HUES64 (cell line): Measurements from ENCODE around the gene FCRL2.

Source experiments
- H3K27ac ChIP-seq: 2 replicates; pipeline ENCODE4 v1.7.0; 2013; ENCODE audit warnings: low read depth, low read length, inconsistent platforms
- H3K27me3 ChIP-seq: 2 replicates; pipeline ENCODE4 v1.6.1; 2013; ENCODE audit warnings: mild to moderate bottlenecking, low read length; ENCODE audit not compliant: insufficient read depth
- H3K36me3 ChIP-seq: 2 replicates; pipeline ENCODE4 v1.6.1; 2013; ENCODE audit warnings: mild to moderate bottlenecking, low read length; ENCODE audit not compliant: insufficient read depth
- H3K4me1 ChIP-seq: 2 replicates; pipeline ENCODE4 v1.6.1; 2013; ENCODE audit warnings: mild to moderate bottlenecking, low read length, moderate library complexity; ENCODE audit not compliant: insufficient read depth
- H3K4me3 ChIP-seq: 2 replicates; pipeline ENCODE4 v1.5.1; 2013; ENCODE audit warnings: mild to moderate bottlenecking, low read length, moderate library complexity
- H3K9ac ChIP-seq: 2 replicates; pipeline ENCODE4 v1.6.1; 2013; ENCODE audit warnings: mild to moderate bottlenecking, low read depth, low read length
- H3K9me3 ChIP-seq: 2 replicates; pipeline ENCODE4 v1.6.1; 2013; ENCODE audit warnings: low read depth, low read length; ENCODE audit not compliant: insufficient read depth
- WGBS: fragments of 150-250, 120-280 bp; methylation state at CpG from one replicate; pipeline ENCODE4 v1.1.7; 2013; ENCODE audit warnings: missing lambda C conversion rate; 5-methylcytosine and 5-hydroxymethylcytosine counted together

The FCRL2 gene

DNA sequence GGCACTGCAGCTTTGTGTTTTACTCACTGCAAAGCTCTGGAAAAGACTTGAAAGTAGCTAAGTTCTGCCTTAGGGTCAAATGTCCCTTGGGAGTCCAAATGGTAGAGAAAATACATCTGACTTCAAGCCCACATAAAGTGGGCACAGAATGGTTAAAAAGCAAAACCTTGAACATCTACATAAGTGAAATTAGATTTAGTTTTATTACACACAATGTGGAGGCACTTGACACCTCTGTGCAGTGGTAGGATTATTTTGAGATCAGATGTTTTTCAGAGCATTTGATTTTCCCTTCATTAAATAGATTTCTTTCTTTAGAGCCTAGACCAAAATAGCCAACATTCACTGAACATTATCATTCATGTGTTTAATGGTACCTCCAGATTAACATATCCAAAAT, 65.1 kb downstream of the FCRL2 start:
- H3K4me1 ChIP-seq = no peaks in the 10 kb centered on the region
- no peaks in the 10 kb centered on the region for H3K9me3 ChIP-seq
- no peak overlapping the region for H3K9ac ChIP-seq
- no peak overlapping the region for H3K27ac ChIP-seq
- H3K36me3 ChIP-seq = no peaks in the 10 kb centered on the region
- H3K4me3 ChIP-seq = no peak overlapping the region
- H3K27me3 ChIP-seq = no peaks in the 10 kb centered on the region

DNA sequence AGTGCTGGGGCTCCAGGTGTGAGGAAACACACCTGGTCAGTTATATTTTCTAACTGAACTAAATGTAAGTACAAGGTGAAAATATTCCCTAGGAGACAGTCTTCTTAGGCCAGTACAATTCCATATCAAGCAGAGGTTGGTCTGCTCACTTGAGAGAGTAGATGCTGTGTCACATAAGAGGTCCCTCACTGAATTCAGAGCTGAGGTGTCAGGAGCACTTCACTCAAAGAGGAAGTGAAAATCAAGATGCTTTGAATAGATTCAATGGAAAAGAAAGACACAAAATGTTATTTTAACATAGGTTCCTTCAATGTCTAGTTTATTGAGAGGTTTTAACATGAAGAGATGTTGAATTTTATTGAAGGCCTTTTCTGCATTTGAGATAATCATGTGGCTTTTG, 72.1 kb downstream of the FCRL2 start:
- Histone ChIP-seq H3K27me3 (no peaks in the 10 kb centered on the region), H3K27ac (no peak overlapping the region), H3K9ac (no peak overlapping the region), H3K36me3 (no peaks in the 10 kb centered on the region), H3K9me3 (no peaks in the 10 kb centered on the region), H3K4me1 (no peaks in the 10 kb centered on the region), H3K4me3 (no peak overlapping the region)

DNA sequence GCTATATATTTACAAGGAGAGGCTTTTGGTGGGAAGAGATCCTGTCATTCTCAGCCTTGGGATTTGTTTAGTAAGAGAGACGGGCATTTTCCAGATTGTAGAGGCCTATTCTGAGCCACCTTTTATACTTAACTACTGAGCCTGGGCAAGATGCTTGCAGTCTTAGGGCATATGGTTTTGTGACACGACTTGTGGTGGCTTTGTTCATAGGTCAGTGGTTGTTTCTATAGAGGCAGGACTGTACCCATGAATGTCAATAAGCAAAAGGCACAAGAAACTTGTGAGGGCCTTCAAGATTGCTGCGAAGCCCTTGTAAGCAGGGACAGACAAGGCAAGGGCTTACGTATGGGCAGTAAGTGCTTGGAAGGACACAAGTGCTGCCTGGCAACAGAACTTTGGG, 73.0 kb downstream of the FCRL2 start:
- no peaks in the 10 kb centered on the region for H3K4me1 ChIP-seq
- no peak overlapping the region for H3K27ac ChIP-seq
- no peak overlapping the region for H3K9ac ChIP-seq
- no peaks in the 10 kb centered on the region for H3K9me3 ChIP-seq
- no peak overlapping the region for H3K4me3 ChIP-seq
- H3K36me3 ChIP-seq = no peaks in the 10 kb centered on the region
- 85% methylated on average over 4 of the region's 4 CpGs for WGBS
- H3K27me3 ChIP-seq = no peaks in the 10 kb centered on the region

DNA sequence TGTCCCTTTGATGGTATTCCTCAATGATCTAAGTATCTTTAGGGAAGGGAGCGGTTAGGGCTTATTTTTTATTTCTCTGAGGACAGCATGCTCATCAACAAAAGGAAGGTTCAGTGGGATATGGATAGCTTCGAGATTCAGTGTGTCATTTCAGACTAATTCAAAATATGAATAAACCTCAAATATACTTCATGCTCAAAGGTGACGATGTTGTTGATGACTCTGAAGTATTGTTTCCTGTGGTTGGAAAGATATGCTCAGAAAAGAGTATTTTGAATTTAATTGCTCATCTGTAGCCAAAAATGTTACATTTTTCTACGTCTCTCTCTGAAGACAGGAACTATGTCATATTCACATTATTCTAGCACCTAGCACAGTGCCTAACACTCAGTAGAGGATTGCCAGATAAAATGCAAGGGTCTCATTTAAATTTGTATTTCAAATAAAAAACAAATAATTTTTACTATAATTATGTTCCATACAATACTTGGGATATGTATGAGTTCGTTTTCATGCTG, 74.6 kb downstream of the FCRL2 start:
- Histone ChIP-seq H3K27me3 (no peaks in the 10 kb centered on the region), H3K9me3 (no peaks in the 10 kb centered on the region), H3K4me1 (no peaks in the 10 kb centered on the region), H3K36me3 (no peaks in the 10 kb centered on the region), H3K4me3 (no peak overlapping the region), H3K9ac (no peak overlapping the region), H3K27ac (no peak overlapping the region)
- WGBS = 93% methylated on average over 4 of the region's 5 CpGs

DNA sequence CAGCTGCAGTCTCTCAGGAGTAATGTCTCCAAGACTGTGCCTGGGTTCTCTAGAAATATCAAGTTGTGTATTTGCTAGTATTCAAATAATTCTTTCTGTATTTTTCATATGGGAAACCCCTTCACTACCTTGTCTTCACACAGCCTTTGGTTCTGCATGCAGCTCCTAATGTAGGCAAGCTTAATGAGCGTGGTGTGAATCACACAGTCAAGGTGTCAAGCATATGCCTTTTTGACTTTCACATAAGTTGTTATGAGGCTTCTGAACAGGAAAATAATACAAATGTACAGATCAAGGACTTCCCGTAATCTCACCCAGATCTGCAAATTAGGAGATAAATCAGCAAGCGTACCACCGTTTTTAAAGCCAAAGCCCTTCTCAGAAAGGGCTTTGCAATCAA, 76.2 kb downstream of the FCRL2 start, which contains the start of gene FCRL3:
TSS of gene FCRL3 (minus strand) at position 38 of the 400 bp plus-strand sequence. CDS start 280 bp downstream, outside the sequence.
- H3K9me3 ChIP-seq = no peaks in the 10 kb centered on the region
- H3K4me3 ChIP-seq = no peak within 1 kb of the TSS
- H3K27ac ChIP-seq = no peak within 1 kb of the TSS
- no peaks in the 10 kb centered on the region for H3K27me3 ChIP-seq
- no peaks in the 10 kb centered on the region for H3K4me1 ChIP-seq
- H3K36me3 ChIP-seq = no peaks in the 10 kb centered on the region
- WGBS = 94% methylated on average over 4 of the region's 4 CpGs
- H3K9ac ChIP-seq = no peak within 1 kb of the TSS

DNA sequence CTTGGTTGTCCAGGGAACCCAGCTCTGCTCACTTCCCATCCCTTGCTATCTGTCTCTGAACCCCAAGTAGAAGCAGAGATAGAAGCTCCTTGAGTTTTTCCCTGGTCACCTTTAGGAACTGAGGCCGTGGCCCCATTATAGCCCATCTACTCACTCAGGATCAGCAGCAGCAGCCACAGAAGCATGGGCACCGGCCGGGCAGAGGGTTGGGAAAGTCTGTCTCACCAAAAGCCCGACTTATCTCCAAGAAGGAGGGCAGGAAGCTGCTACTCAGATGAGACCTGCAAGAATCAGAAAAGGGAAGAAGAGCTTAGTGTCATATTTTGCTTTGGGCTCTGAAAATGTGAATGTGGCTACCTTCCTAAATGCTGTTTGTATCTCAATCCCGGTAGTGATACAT, 76.6 kb downstream of the FCRL2 start:
- Histone ChIP-seq H3K36me3 (no peaks in the 10 kb centered on the region), H3K27ac (no peak overlapping the region), H3K27me3 (no peaks in the 10 kb centered on the region), H3K9ac (no peak overlapping the region), H3K9me3 (no peaks in the 10 kb centered on the region), H3K4me1 (no peaks in the 10 kb centered on the region), H3K4me3 (no peak overlapping the region)
- WGBS = 88% methylated on average over 5 of the region's 5 CpGs

DNA sequence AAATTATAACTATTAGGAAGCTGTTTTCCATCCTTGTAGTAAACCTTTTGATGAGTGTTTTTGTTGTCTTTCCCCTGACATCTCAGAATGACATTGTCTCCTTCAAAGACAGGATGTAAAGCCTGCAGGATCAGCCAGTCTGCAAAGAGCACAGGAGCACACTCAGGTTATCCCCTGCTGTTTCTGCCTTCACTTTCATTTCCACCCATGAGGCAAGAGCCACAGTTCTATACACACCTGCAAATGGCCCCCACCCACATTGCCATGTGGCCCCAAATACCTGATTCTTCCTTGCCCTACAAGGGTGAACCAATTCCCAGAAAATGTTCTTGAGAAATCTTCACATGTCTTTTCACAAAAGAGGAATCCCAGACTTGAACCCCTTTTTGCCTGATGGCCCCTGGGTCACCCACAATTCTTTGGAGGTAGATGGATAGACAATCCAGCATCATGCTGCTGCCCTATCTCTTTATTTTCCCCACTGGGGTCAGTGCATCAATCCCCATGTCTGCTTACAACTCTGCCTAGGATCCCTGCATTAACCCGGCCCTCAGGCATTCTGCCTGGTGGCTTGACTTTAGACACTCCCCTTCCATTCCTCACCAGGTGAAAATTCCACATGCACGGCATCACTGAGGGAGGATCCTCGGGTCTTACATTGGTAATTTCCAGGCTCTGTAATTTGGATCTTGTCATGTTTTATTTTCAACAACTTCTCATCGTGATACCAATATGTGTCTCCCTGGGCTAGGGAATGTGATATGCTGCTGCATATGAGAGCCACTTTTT, 79.0 kb downstream of the FCRL2 start:
- WGBS = 79% methylated on average over 4 of the region's 4 CpGs
- H3K9ac ChIP-seq = no peak overlapping the region

DNA sequence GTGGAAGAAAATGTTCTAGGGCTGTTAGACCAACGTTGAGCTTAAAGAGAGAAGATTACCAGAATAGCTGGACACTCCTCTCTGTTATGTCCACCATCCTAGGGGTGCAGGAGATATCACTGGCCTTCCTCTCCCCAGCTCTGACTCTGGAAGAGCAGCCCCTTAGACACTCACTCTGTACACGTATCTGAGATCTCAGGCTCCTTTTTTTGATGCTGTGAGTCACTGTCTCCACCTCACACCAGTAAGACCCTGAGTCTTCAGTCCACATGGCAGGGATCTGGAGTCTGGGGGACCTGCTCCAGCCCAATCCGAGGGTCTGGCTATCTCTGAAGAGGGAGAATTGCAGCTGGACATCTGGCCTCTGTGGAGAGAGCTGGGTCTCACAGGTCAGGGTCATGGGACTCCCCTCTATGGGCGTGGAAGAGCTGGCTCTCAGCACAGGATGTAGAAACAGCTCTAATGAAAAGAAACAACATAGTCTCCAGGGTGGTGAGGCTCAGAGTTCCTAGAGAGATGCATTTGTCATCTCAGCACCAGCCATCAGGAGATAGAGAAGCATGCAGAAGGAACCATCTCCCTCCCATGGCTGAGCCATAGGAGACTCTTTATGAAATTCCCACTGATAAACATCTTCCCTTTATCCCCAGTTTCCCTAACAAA, 79.8 kb downstream of the FCRL2 start:
- H3K27me3 ChIP-seq = no peaks in the 10 kb centered on the region
- H3K36me3 ChIP-seq = no peaks in the 10 kb centered on the region
- no peak overlapping the region for H3K27ac ChIP-seq
- no peaks in the 10 kb centered on the region for H3K4me1 ChIP-seq
- no peaks in the 10 kb centered on the region for H3K9me3 ChIP-seq
- H3K4me3 ChIP-seq = no peak overlapping the region
- WGBS = 86% methylated on average over 4 of the region's 4 CpGs
- no peak overlapping the region for H3K9ac ChIP-seq

More for the DNA sequence above, 79.0 kb downstream of the FCRL2 start:
- H3K27ac ChIP-seq = no peak overlapping the region
- no peaks in the 10 kb centered on the region for H3K36me3 ChIP-seq
- H3K27me3 ChIP-seq = no peaks in the 10 kb centered on the region
- H3K4me3 ChIP-seq = no peak overlapping the region
- no peaks in the 10 kb centered on the region for H3K4me1 ChIP-seq
- H3K9me3 ChIP-seq = no peaks in the 10 kb centered on the region
